Loucy (cell line): ENCODE results near the gene ECT2.

Source experiments
- EZH2phosphoT487 ChIP-seq: fragments of 200-600 bp; IDR thresholded peaks from 2 replicates; pipeline ENCODE4 v1.6.1; 2018; ENCODE audit warnings: antibody characterized with exemption, mild to moderate bottlenecking, moderate library complexity, borderline replicate concordance
- TF ChIP-seq, protein P1 (sequence below): fragments of 200-600 bp; sonication (generic); conservative IDR thresholded peaks from 2 replicates; pipeline ENCODE4 v1.5.1; 2014; ENCODE audit warnings: mild to moderate bottlenecking, antibody characterized with exemption, low read length

DNA sequence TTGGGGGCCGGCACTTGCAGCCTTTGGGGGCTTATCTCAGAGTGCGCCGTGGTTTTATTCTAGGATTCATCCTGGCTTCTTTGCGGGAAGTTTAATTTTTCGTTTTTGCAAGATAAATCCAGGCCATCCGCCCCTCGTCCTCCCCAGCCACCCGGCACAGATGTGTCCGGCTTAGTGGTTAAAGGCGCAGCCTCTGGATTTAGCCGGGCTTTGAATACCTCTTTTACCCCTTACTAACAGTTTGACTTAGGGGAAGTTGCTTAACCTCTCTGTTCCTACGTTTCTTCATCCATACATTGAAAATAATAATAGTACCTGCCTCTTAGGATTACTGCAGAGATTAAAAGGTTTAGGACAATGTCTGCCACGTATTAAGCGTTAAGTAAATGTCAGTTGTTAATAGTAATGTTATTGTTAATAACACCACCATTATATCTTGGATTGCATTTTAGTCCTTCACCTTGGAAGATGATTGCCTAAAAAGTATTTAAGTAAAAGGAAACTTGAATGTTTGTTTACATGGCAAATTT, 714 bp downstream of the ECT2 start:
- TF ChIP-seq, protein P1, sequence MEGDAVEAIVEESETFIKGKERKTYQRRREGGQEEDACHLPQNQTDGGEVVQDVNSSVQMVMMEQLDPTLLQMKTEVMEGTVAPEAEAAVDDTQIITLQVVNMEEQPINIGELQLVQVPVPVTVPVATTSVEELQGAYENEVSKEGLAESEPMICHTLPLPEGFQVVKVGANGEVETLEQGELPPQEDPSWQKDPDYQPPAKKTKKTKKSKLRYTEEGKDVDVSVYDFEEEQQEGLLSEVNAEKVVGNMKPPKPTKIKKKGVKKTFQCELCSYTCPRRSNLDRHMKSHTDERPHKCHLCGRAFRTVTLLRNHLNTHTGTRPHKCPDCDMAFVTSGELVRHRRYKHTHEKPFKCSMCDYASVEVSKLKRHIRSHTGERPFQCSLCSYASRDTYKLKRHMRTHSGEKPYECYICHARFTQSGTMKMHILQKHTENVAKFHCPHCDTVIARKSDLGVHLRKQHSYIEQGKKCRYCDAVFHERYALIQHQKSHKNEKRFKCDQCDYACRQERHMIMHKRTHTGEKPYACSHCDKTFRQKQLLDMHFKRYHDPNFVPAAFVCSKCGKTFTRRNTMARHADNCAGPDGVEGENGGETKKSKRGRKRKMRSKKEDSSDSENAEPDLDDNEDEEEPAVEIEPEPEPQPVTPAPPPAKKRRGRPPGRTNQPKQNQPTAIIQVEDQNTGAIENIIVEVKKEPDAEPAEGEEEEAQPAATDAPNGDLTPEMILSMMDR: no peak
- no peak for TF ChIP-seq EZH2phosphoT487
